B cell (primary cell): ENCODE results near the gene ZNF638.

Experiments used
- CTCF ChIP-seq: fragments of 200-600 bp; IDR thresholded peaks from one replicate; pipeline ENCODE4 v1.8.0; 2022; ENCODE audit warnings: antibody characterized with exemption, mild to moderate bottlenecking
- EZH2 ChIP-seq: IDR thresholded peaks from 2 replicates; pipeline ENCODE4 v1.6.1; 2012; ENCODE audit warnings: borderline replicate concordance, low read depth, mild to moderate bottlenecking, moderate library complexity, low read length; ENCODE audit not compliant: insufficient read depth, poor library complexity, severe bottlenecking

GRCh38 chr2:71336384-71336783, 4.8 kb downstream of the ZNF638 start:
- no peak for TF ChIP-seq CTCF
- TF ChIP-seq EZH2: no peak
